ENCODE results near the gene GPATCH1.
"Not testable (repeated sequence)": the region's sequence is repeated elsewhere in the genome, so short reads cannot be mapped to it uniquely, and the experiment has no call there.

Gene GPATCH1

DNA sequence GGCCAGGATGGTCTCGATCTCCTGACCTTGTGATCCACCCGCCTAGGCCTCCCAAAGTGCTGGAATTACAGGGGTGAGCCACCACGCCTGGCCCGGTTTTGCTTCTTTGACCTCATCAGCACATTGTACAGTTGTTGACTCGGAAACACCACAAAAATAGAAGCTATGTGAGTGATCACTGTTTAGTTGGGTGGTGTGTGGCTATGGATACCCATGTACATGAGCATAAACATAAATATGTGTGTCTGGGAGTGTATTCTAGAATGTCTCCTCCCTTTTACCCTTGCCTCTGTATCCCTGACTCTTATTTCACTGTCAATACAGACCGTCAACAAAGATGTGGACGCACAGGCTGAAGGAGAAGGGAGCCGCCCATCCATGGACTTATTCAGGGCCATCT lies 36.5 kb downstream of the GPATCH1 start:
- TF ChIP-seq L3MBTL2 (conservative IDR thresholded peaks at IDR 0.05) (no peak), NFRKB (IDR thresholded peaks at IDR 0.05) (no peak), ARNT (IDR thresholded peaks at IDR 0.05) (no peak), TARDBP (IDR thresholded peaks at IDR 0.05) (no peak)
- no peak for DNase-seq (ENCODE audit: extremely low spot score)
- ChIA-PET POLR2A (no interaction called here), CTCF (no interaction called here)

DNA sequence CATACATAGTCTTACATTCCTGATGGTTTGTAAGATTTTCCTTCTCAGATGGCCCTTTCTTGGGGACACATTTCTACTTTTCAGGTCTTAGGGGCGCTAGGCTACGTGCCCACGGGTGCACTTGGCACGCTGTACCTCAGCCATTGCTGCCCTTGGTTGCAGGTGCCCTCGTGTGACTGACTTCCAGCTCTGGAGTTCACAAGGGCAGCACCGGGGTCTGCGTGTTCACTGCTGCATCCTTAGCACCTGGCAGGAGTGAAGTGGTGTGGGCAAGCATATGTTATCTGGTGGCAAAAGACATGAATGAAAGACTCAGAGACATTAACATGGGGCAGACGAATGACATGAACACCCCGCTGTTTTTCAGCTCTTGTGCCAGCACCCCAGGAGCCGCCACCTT lies 37.7 kb downstream of the GPATCH1 start:
- DNase-seq (ENCODE audit: extremely low spot score) = no peak
- CTCF ChIA-PET = interaction anchor here (0.7 to 1.7 kb wide), 2 partner anchors 142 to 146 kb away, joined by 3 to 5 read pairs; no protein-coding TSS in a partner anchor
- POLR2A ChIA-PET = no interaction called here
- no peak for TF ChIP-seq LEF1 (IDR thresholded peaks at IDR 0.05; ENCODE audit: borderline replicate concordance)
- TF ChIP-seq BHLHE40 (IDR thresholded peaks at IDR 0.05; ENCODE audit: borderline replicate concordance) = no peak
- no peak for TF ChIP-seq ELF4 (IDR thresholded peaks at IDR 0.05)
- no peak for TF ChIP-seq ARNT (IDR thresholded peaks at IDR 0.05)
- no peak for TF ChIP-seq SUZ12 (IDR thresholded peaks at IDR 0.05)
- TF ChIP-seq FOXM1 (IDR thresholded peaks at IDR 0.05; ENCODE audit: borderline replicate concordance) = no peak
- no peak for TF ChIP-seq NFRKB (IDR thresholded peaks at IDR 0.05)
- TF ChIP-seq FOXA1 (IDR thresholded peaks at IDR 0.05) = no peak
- no peak for TF ChIP-seq FOXK2 (IDR thresholded peaks at IDR 0.05)
- no peak for TF ChIP-seq SP1 (IDR thresholded peaks at IDR 0.05)
- TF ChIP-seq, protein P1, sequence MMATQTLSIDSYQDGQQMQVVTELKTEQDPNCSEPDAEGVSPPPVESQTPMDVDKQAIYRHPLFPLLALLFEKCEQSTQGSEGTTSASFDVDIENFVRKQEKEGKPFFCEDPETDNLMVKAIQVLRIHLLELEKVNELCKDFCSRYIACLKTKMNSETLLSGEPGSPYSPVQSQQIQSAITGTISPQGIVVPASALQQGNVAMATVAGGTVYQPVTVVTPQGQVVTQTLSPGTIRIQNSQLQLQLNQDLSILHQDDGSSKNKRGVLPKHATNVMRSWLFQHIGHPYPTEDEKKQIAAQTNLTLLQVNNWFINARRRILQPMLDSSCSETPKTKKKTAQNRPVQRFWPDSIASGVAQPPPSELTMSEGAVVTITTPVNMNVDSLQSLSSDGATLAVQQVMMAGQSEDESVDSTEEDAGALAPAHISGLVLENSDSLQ (IDR thresholded peaks at IDR 0.05) = no peak
- TF ChIP-seq L3MBTL2 (conservative IDR thresholded peaks at IDR 0.05) = no peak
- TF ChIP-seq CTBP1 (IDR thresholded peaks at IDR 0.05; ENCODE audit: borderline replicate concordance) = no peak
- TF ChIP-seq ZNF384 (IDR thresholded peaks at IDR 0.05) = no peak
- TF ChIP-seq HDGF (IDR thresholded peaks at IDR 0.05; ENCODE audit: borderline replicate concordance) = no peak
- TF ChIP-seq TARDBP (IDR thresholded peaks at IDR 0.05) = no peak

DNA sequence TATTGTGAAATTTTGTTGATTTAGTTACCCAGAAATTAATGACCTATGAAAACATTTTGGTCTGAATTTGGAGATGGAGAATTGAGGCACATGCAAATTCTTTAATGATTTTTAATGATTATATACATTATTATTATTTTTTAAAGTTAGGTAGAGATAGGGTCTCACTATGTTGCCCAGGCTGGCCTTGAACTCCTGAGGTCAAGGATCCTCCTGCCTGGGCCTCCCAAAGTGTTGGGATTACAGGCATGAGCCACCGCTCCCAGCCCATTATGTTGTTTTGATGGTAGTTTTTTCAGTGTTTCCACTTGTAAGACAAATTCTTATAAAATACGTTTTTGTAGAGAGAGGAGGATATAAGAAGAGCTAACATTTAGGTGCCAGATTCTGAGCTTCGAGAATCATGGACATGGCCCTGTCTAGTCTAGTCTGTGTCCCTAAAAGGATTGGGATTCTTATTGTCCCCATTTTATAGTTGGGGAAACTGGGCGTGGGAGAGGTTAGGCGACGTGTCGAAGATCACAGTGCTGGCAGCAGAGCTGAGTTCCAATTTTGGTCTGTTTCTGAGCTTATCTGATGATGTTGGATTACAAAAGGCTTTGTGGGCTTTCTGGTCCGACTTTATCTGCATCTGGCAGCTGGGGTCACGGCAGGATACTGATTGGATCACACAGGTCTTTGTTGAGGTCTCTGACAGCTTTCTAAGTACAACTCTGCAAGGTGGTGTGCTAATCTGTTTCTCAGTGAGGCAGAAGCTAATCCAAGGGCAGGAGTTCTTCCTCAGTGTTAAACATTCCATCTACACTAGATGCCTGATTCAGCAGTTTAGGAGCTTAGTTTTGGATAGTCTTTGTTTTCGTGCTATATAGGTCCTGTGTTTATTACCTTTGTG lies 43.5 kb downstream of the GPATCH1 start:
- no peak for DNase-seq (ENCODE audit: extremely low spot score)
- ChIA-PET CTCF (interaction anchor here (0.6 to 3.5 kb wide), 4 partner anchors 59 to 793 kb away, joined by 3 to 22 read pairs (median 4); no protein-coding TSS in a partner anchor), POLR2A (interaction anchor here (1.0 to 1.7 kb wide), 2 partner anchors 52 to 62 kb away, joined by 3 to 7 read pairs; no protein-coding TSS in a partner anchor)
- TF ChIP-seq FOXK2 (IDR thresholded peaks at IDR 0.05) (no peak), ZNF384 (IDR thresholded peaks at IDR 0.05) (no peak)

DNA sequence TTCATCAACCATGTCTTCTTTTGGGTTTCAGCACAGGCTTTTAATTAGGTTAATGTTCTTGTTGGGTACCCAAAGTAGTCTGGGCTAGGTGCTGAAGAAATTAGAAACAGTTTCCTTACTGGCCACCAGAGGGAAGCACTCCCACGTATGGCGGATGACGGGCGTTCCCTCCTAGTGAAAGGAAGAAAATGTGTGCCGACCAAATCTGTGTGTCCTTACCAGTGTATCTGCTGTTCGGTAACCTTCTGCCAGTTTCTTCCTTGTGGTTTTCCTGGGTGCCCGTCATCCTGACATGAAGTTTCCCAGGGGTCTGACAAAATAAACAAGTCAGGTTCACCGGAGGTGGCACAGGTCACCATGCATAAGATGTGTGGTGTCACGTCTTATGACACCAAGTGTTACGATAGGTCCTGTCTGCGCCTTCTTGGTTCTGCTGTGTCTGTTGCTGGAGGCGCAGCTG lies 45.0 kb downstream of the GPATCH1 start:
- ChIA-PET POLR2A (no interaction called here), CTCF (interaction anchor here (0.6 to 3.5 kb wide), 5 partner anchors 13 to 266 kb away, joined by 3 to 22 read pairs (median 4); no protein-coding TSS in a partner anchor)
- peak; percentile 75 for DNase-seq (ENCODE audit: extremely low spot score)
- TF ChIP-seq LEF1 (IDR thresholded peaks at IDR 0.05; ENCODE audit: borderline replicate concordance) (no peak), SP1 (IDR thresholded peaks at IDR 0.05) (no peak), L3MBTL2 (conservative IDR thresholded peaks at IDR 0.05) (no peak), ELF4 (IDR thresholded peaks at IDR 0.05) (no peak), ARNT (IDR thresholded peaks at IDR 0.05) (no peak), HDGF (IDR thresholded peaks at IDR 0.05; ENCODE audit: borderline replicate concordance) (no peak), FOXK2 (IDR thresholded peaks at IDR 0.05) (no peak), CTBP1 (IDR thresholded peaks at IDR 0.05; ENCODE audit: borderline replicate concordance) (no peak), TARDBP (IDR thresholded peaks at IDR 0.05) (no peak)

DNA sequence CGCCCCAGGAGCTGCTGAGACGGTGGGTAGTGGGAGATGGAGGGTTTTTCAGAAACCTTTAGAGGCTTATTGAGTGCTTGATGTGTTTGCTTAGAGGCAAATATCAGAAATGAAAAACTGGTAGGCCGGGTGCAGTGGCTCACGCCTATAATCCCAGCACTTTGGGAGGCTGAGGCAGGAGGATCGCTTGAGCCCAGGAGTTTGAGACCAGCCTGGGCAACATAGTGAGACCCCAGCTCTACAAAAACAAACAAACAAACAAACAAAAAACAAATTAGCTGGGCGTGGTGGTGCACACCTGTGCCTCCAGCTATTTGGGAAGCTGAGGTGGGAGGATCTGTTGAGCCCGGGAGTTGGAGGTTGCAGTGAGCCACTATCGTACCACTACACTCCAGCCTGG lies 45.7 kb downstream of the GPATCH1 start:
- POLR2A ChIA-PET; DNase-seq (ENCODE audit: extremely low spot score): not testable (repeated sequence)
- CTCF ChIA-PET = interaction anchor here (0.8 to 1.0 kb wide), 2 partner anchors 12 to 57 kb away, joined by 4 to 5 read pairs; no protein-coding TSS in a partner anchor

DNA sequence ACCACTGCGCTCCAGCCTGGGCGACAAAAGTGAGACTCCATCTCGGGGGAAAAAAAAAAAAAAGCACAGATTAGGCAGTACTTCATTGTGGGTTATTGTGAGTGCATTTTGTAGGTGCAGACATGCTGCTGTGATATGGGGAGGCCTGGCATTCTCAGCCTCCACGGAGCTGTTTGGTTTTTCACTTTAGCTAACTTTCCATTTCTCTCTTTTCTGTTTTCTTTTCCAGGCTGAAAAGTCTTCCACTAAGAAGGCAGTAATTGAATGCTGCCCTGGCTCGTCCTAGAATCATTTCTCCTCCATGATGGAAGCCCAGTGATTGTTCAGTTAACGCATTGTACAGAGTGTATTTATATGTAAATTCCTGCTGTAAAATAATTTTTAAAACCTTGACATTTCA lies 48.9 kb downstream of the GPATCH1 start:
- ChIA-PET CTCF (no interaction called here), POLR2A (no interaction called here)
- DNase-seq (ENCODE audit: extremely low spot score) = no peak
- TF ChIP-seq ELF4 (IDR thresholded peaks at IDR 0.05) = no peak
- TF ChIP-seq L3MBTL2 (conservative IDR thresholded peaks at IDR 0.05) = no peak

DNA sequence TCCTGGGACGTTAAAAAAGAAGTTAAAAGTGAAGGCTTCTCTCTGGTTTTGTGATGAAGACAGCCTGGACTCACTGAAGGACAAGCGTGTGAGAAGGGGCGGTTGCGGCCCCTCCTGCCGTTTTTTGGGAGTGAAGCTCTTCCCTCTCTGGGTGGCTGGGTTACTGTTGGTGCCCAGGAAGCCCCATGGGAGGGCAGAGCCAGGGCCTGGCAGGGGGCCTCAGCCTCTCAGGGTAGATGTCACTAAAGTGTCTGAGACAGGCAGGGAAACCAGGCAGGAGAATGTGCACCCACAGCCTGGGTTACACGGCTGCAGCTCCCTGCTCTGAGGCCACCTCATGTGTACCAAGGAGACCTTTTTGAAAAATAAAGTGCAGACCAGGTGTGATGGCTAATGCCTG lies 49.5 kb downstream of the GPATCH1 start:
- POLR2A ChIA-PET = no interaction called here
- CTCF ChIA-PET = no interaction called here
- TF ChIP-seq FOXA1 (IDR thresholded peaks at IDR 0.05) (no peak), ARNT (IDR thresholded peaks at IDR 0.05) (no peak), ELF4 (IDR thresholded peaks at IDR 0.05) (no peak), FOXK2 (IDR thresholded peaks at IDR 0.05) (no peak), HDGF (IDR thresholded peaks at IDR 0.05; ENCODE audit: borderline replicate concordance) (no peak), FOXM1 (IDR thresholded peaks at IDR 0.05; ENCODE audit: borderline replicate concordance) (no peak), SP1 (IDR thresholded peaks at IDR 0.05) (no peak), L3MBTL2 (conservative IDR thresholded peaks at IDR 0.05) (no peak), TARDBP (IDR thresholded peaks at IDR 0.05) (no peak), ZNF384 (IDR thresholded peaks at IDR 0.05) (no peak), LEF1 (IDR thresholded peaks at IDR 0.05; ENCODE audit: borderline replicate concordance) (no peak), CTBP1 (IDR thresholded peaks at IDR 0.05; ENCODE audit: borderline replicate concordance) (no peak), NFRKB (IDR thresholded peaks at IDR 0.05) (no peak), BHLHE40 (IDR thresholded peaks at IDR 0.05; ENCODE audit: borderline replicate concordance) (no peak), SUZ12 (IDR thresholded peaks at IDR 0.05) (no peak)
- TF ChIP-seq, protein P1 (IDR thresholded peaks at IDR 0.05) = no peak
- DNase-seq (ENCODE audit: extremely low spot score) = no peak
